Measurements from ENCODE around the gene CCDC141.
"Not testable (repeated sequence)": the region's sequence is repeated elsewhere in the genome, so short reads cannot be mapped to it uniquely, and the experiment has no call there.

CCDC141 gene

GRCh38 chr2:179036353-179036905, 13.5 kb downstream of the CCDC141 start:
- DNase-seq (ENCODE audit: low read depth) = no peak

GRCh38 chr2:179031731-179032408, 18.1 kb downstream of the CCDC141 start:
- no peak for DNase-seq (ENCODE audit: low read depth)

- no peak for DNase-seq (ENCODE audit: low read depth)
Observed at GRCh38 chr2:179024445-179024844, 25.5 kb downstream of the CCDC141 start.

- DNase-seq (ENCODE audit: low read depth) = no peak
Observed at GRCh38 chr2:179022685-179023084, 27.3 kb downstream of the CCDC141 start.

DNA sequence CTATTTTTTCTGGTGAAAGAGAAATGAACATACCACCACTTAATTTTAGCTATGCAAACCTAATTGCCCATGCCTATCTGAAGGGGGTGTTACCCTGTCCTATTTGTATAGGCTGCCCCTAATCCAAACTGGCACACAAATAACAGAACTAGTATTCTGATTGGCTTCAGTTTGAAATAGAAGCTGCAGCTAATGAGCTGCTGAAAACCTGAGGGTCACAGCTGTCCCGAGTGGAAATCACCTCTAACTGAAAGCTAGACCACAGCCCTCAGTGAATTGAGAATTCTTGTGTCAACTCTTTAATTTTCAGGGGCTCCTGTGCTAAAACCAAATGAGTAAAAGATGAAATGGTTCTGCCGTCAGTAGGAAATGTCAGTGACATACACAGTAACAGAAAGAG, 28.7 kb downstream of the CCDC141 start:
- DNase-seq (ENCODE audit: low read depth) = no peak

DNA sequence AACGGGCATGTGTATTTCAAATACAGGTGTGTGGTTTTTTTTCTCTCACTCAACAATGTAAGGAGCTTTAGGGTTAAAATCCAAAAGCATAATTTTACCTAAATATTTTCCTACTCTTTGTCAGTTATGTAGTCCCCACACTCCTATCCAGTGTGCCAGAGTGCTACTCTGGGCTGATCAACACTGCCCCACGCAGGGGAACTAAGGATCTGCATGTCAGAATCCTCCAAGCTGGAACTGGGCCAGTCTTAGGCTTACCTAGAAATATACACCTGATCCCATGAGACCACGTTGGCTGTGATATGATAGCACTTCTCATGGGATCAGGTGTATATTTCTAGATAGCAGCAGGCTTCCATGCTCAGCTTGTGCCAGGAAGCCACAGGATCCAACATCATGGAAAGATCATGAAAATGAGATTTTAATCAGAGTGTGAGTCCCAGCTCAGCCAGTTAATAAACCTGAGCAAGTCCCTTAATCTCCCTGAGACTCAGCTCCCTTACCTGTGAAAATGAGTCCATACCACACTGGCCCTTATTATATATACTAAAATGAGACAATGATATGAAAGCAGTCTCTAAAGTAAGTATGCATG, 29.7 kb downstream of the CCDC141 start:
- peak; percentile 23 for DNase-seq (ENCODE audit: low read depth)

DNA sequence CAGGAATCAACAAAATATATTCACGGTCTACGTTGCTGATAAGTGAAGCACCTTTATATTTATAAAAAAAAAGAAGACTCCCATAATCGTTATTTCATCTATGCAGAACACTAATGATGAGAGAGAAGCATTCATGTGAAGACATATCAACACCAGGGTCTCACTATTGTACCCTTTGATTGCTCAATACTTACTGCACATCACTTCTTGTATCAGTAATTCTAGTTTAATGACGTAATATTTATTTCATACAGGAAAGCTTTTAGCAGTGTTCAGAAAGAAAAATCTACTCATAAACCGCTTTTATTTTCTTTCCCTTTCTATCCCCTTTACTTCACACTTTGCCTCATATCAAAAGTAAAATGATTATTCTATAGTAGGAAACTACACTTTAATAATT, 30.7 kb downstream of the CCDC141 start:
- DNase-seq (ENCODE audit: low read depth) = no peak

DNA sequence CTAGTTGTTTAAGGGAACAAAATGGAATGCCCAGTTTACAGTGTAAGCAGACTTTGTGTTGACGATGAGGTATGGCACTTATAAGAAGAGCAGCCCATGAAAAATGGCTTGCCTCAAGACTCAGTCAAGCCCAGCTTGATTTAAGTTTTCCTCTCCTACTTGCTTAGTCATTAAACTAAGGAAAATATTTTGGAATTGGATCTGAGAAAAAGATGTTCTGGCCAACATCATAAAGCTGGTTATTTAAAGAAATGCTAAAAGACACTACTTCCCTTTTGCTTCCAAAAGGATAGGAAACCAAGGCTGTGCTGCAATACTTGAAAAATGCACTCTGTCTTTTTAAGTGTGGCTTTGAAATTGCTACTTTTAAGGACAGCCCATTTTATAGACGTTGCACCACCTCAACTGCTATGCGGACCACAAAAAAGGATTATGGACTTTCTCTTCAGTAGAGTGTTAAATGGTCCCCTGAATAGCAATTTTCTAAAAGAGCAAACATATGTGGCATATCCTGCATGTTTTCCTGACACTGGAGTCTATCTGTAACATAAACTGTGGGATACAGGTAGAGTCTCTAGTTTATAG, 32.1 kb downstream of the CCDC141 start:
- no peak for DNase-seq (ENCODE audit: low read depth)

- DNase-seq (ENCODE audit: low read depth) = not testable (repeated sequence)
Observed at GRCh38 chr2:179014189-179014588, 35.7 kb downstream of the CCDC141 start.

- no peak for DNase-seq (ENCODE audit: low read depth)
Observed at GRCh38 chr2:179005976-179006375, 44.0 kb downstream of the CCDC141 start.

DNA sequence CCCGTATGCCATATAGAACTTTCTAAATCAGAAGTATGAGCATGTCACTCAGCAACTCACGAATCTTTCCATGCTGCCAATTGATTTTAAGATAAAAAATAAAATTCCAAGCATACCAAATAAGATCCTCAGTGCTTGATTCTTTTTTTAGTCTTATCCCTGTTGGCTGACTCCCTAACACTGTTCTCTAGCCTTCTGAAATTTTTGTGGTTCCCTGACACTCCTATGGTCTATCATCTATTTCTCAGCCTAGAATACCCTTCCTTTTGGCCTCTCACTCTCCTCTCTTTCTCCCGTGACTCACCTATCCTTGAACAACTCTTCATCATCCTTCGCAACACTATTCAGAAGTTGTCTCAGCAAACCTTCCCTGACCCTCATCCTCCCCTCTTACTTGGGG, 50.5 kb downstream of the CCDC141 start:
- no peak for DNase-seq (ENCODE audit: low read depth)

GRCh38 chr2:178998539-178998938, 51.4 kb downstream of the CCDC141 start:
- DNase-seq (ENCODE audit: low read depth) = no peak

- DNase-seq (ENCODE audit: low read depth) = no peak
Observed at GRCh38 chr2:178997477-178997876, 52.5 kb downstream of the CCDC141 start.

DNA sequence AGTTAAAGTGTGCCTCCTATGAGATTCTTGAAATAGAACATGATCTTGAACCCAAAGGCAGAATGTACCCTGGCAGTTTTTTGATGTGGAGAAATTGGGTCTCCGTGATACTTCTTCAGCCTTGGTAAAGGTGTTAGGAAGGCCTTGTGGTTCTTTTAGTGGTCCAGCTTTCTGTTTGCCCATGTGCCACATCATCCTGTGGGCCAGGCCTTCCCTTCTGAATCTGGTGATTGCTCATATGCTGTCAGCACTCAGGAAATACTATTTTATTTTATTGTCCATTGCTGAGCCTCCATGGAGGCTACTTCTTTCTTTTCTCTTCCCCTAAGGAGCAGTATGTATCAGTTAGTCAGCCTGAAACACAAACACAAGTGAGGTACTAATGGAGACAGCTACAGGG, 52.9 kb downstream of the CCDC141 start:
- no peak for DNase-seq (ENCODE audit: low read depth)

DNA sequence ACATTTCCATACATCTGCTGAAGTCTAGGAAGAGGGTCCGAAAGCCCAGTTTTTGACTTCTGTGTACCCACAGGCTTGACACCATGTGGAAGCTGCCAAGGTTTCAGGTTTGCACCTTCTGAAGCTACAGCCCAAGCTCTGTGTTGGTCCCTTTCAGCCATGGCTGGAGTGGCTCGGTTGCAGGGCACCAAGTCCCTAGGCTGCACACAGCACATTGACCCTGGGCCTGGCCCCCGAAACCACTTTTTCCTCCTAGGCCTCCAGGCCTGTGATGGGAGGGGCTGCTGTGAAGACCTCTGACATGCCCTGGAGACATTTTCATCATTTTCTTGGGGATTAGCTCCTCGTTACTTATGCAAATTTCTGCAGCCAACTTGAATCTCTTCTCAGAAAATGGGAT, 55.7 kb downstream of the CCDC141 start:
- DNase-seq (ENCODE audit: low read depth) = no peak

DNA sequence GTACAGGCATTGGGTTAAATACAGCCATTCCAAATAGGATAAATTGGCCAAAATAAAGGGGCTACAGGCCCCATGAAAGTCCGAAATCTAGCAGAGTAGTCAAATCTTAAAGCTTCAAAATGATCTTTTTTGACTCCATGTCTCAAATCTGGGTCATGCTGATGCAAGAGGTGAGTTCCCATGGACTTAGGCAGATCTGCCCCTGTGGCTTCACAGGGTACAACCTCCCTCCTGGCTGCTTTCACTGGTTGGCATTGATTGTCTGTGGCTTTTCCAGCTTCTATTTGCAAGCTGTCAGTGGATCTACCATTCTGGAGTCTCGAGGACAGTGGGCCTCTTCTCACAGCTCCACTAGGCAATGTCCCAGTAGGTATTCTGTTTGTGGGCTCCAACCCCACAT, 56.1 kb downstream of the CCDC141 start:
- DNase-seq (ENCODE audit: low read depth) = no peak

GRCh38 chr2:178992719-178993118, 57.2 kb downstream of the CCDC141 start:
- not testable (repeated sequence) for DNase-seq (ENCODE audit: low read depth)

DNA sequence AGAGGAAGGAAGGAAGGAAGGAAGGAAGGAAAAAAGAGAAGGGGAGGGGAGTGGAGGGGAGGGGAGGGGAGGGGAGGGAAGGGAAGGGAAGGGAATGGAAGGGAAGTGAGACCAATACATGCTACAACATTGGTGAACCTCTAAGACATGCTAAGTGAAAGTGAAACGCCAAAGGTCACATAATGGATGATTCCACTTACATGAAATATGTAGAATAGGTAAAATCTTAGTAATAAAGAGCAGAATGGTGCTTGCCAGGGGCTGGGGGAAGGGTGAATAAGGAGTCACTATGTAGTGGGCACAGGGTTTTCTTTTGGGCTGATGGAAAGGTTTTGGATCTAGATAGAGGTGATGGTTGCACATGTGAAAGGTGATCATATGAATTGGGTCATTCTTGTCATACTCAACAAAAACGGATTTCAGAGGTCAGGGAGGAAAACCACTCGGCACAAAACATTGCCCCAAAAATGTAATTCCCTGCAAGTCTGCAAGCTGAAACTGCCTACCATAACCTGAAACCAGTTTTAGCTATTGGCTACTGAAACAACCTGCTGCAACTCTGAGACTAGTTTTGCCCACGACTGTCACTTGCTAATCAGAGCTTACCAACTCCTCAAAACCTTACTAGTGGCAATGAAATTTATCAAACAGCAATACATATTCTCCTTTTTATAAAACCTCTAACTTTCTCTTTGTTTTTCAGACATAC, 59.2 kb downstream of the CCDC141 start:
- no peak for DNase-seq (ENCODE audit: low read depth)

GRCh38 chr2:178989424-178989823, 60.5 kb downstream of the CCDC141 start:
- DNase-seq (ENCODE audit: low read depth) = not testable (repeated sequence)

- DNase-seq (ENCODE audit: low read depth) = not testable (repeated sequence)
Observed at GRCh38 chr2:178982652-178983051, 67.3 kb downstream of the CCDC141 start.

- no peak for DNase-seq (ENCODE audit: low read depth)
Observed at GRCh38 chr2:178980815-178981214, 69.1 kb downstream of the CCDC141 start.

DNA sequence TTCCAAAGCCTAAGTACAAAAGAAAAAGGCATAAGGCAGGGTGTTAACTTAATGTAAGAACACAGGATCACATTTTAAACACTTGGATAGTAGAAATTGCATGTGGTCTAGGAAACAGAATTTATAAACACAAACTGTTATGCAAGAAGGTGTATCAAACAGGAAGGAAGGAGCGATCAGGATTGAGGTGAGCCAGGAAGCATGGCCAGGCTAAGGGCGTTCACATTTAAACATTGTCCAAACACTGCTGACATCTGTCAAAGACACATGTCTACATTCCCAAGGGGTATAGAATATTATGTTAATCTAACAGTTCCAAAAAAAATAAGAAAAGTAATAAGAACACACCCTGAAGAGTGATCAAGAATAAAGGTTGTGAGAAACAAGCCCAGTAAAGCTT, 71.3 kb downstream of the CCDC141 start:
- DNase-seq (ENCODE audit: low read depth) = no peak

- DNase-seq (ENCODE audit: low read depth) = no peak
Observed at GRCh38 chr2:178976351-178976750, 73.6 kb downstream of the CCDC141 start.
